T-helper 2 cell treated with Interferon-gamma antibody and Interleukin-4, amounts not matched to agents 100 ng/mL and 5 ng/mL, for 36 hours (primary cell): ENCODE results near the gene EEF1A2. TPM values are rescaled to one million over a fixed set of nuclear protein-coding genes. Genes with fewer than 3 reads are reported as not detected.

Experiments used
- intact Hi-C: fragments of 100-400 bp; cut with micrococcal nuclease; formaldehyde crosslinking; loops from one replicate; pipeline ENCODE4 v1.15.1; 2023
- total RNA-seq: library from RNA; stranded (reverse); gene quantifications from 2 replicates; pipeline ENCODE4 v1.2.3, GENCODE V29; 2022

Gene EEF1A2
- total RNA-seq, 1 donor from 2014 or later = 0.45 TPM

- intact Hi-C loops = no loop called here
These were observed 43.4 kb downstream of the EEF1A2 start for GRCh38 chr20:63455568-63455859.

- intact Hi-C loops = no loop called here
These were observed 43.9 kb downstream of the EEF1A2 start for GRCh38 chr20:63454731-63455567.

- intact Hi-C loops = no loop called here
These were observed 45.9 kb downstream of the EEF1A2 start for GRCh38 chr20:63452821-63453523.

GRCh38 chr20:63452341-63452740, 46.5 kb downstream of the EEF1A2 start:
- intact Hi-C loops = no loop called here

- intact Hi-C loops = no loop called here
These were observed 47.1 kb downstream of the EEF1A2 start for GRCh38 chr20:63451821-63452220.

GRCh38 chr20:63449796-63450730, 48.8 kb downstream of the EEF1A2 start:
- intact Hi-C loops = no loop called here

- intact Hi-C loops = no loop called here
These were observed 49.9 kb downstream of the EEF1A2 start for GRCh38 chr20:63449025-63449424.

- intact Hi-C loops = no loop called here
These were observed 50.9 kb downstream of the EEF1A2 start for GRCh38 chr20:63448031-63448430.

GRCh38 chr20:63447320-63447719, 51.6 kb downstream of the EEF1A2 start:
- intact Hi-C loops = no loop called here

GRCh38 chr20:63446216-63447024, 52.5 kb downstream of the EEF1A2 start:
- intact Hi-C loops = no loop called here

GRCh38 chr20:63445075-63445734, 53.7 kb downstream of the EEF1A2 start:
- intact Hi-C loops = no loop called here

- intact Hi-C loops = no loop called here
These were observed 54.3 kb downstream of the EEF1A2 start for GRCh38 chr20:63444548-63444947.

- intact Hi-C loops = no loop called here
These were observed 55.1 kb downstream of the EEF1A2 start for GRCh38 chr20:63443606-63444395.

- intact Hi-C loops = no loop called here
These were observed 56.8 kb downstream of the EEF1A2 start for GRCh38 chr20:63442100-63442493.

GRCh38 chr20:63441136-63442099, 57.5 kb downstream of the EEF1A2 start:
- intact Hi-C loops = no loop called here

- intact Hi-C loops = no loop called here
These were observed 58.4 kb downstream of the EEF1A2 start for GRCh38 chr20:63440366-63440955.

- intact Hi-C loops = loop anchor here (10.0 kb wide), 1 partner anchor 535 kb away; the partner anchor contains the start of gene SAMD10
These were observed 59.0 kb downstream of the EEF1A2 start for GRCh38 chr20:63439866-63440265.

- intact Hi-C loops = loop anchor here (10.0 kb wide), 1 partner anchor 537 kb away; the partner anchor contains the start of gene SAMD10
These were observed 60.8 kb downstream of the EEF1A2 start for GRCh38 chr20:63438121-63438520.
